GM19395 (cell line): ENCODE data around the gene TPTE.
"Not testable (repeated sequence)": the region's sequence is repeated elsewhere in the genome, so short reads cannot be mapped to it uniquely, and the experiment has no call there.

ENCODE experiments used
- ATAC-seq: cut with Tn5 transposase; IDR thresholded peaks from one replicate; pipeline ENCODE4 v1.9.1; 2021; ENCODE audit warnings: mild to moderate bottlenecking, moderate library complexity; ENCODE audit not compliant: unreplicated experiment

The TPTE gene

DNA sequence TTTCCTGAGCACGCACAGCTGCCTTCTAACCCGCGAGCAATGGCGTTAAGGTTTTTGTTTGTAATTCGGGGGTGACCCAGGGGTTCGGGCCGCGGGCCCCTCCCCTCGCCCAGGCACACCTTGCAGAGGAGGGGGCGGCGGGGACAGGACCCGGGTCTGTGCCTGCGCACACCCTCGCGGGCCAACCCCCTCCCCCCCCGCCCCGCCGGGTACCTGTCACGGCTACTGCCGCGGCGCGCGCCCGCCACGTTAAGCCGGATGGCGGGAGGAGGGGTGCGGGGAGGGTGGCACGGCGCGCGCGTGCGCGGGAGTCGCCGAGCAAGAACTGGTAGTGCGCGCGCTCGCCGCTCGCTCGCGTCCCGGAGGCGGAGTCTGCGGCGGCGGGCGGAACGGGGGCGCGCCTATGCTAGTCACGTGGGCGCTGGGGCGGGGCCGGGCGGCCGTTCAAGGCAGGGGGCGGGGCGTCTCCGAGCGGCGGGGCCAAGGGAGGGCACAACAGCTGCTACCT, at the start of gene TPTE:
TPTE (plus strand) TSS at position 493 of the 508 bp plus-strand sequence. CDS start 17,141 bp downstream, outside the sequence.
- no peak for ATAC-seq

DNA sequence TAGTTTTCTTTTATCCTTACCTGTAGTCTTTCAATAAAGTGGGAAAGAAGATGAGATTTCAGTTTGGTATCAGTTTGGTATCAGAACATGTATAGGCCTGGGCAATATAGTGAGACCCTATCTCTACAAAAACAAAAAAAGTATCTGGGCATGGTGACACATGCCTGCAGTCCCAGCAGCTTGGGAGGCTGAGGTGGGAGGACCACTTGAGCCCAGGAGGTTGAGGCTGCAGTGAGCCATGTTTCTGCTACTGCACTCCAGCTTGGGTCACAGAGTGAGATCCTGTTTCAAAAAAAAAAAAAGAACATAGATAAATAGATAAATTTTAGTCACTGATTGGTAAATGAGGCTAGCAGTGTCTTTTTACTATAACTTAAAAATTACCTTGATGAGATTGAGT, 49.4 kb upstream of the TPTE start:
- ATAC-seq = not testable (repeated sequence)

DNA sequence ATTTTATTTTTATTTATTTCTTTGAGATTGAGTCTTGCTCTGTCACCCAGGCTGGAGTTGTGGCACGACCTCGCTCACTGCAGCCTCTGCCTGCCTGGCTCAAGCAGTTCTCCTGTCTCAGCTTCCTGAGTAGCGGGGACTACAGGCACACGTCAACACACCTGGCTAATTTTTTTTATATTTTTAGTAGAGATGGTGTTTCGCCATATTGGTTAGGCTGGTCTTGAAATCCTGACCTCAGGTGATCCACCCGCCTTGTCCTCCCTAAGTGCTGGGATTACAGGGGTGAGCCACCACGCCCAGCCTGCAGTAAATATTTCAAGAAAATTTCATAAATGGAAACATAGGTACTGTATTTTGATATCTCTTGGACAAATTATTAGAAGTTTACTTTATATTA, 43.6 kb upstream of the TPTE start:
- not testable (repeated sequence) for ATAC-seq

DNA sequence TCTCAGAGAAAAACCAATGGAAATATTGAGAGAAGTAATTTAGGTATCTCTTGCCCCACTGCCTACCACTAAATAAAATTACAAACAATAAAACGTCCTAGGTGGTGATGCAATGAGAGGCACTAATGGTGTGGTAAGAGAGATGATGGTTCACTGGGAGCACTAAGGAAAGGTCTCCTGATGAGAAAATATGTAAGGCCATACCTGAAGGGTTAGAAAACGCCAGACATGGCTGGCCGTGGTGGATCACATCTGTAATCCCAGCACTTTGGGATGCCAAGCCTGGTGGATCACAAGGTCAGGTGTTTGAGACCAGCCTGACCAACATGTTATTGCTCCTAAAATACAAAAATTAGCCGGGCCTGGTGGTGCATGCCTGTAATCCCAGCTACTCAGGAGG, 41.5 kb upstream of the TPTE start:
- ATAC-seq = not testable (repeated sequence)

DNA sequence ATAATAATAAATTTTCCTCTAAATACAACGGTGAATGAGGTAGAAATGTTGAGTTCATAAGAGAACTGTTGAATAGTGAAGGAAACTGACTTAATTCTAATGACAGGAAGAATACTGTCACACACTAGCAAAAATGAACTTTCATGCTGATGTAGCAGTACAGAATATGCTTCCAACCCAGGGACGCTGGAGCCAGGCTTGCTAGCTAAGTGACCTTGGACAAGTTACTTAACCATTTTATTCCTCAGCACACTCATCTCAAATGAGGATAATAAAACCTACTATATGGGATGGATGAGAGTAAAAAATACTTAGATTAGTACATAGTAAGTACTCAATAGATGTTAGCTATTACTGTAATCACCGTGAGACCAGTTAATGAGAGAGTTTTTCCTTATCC, 36.5 kb upstream of the TPTE start:
- ATAC-seq = not testable (repeated sequence)

DNA sequence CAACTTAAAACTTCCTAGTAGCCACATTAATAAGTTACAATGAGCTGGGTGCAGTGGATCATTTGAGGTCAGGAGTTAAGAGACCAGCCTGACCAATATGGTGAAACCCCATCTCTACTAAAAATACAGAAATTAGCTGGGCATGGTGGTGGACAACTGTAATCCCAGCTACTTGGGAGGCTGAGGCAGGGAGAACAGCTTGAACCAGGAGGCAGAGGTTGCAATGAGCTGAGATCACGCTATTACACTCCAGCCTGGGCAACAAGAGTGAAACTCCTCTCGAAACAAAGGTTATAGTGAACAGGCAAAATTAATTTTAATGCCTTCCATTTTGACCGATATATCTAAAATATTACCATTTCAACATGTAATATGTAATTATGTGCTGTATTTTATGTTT, 30.9 kb upstream of the TPTE start:
- ATAC-seq = not testable (repeated sequence)

DNA sequence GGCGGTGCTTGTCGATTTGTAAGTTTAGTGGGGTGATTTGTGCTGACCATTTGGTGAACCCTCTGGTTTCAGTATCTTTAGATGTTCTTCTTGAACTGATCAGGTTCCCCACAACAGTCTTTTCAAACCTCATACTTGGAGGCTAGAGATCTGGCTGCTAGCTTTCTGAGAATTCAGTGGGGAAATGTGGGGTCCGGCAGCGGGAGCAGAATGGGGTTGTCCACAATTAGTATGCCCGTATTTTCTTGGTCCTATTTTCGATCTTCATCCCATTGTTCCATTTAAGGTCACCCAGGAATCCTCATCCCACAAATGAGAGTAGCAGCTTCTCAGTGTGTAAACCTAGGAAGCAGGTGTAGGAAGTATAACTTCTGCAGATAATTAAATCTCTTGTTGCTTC, 10.3 kb upstream of the TPTE start:
- no peak for ATAC-seq

DNA sequence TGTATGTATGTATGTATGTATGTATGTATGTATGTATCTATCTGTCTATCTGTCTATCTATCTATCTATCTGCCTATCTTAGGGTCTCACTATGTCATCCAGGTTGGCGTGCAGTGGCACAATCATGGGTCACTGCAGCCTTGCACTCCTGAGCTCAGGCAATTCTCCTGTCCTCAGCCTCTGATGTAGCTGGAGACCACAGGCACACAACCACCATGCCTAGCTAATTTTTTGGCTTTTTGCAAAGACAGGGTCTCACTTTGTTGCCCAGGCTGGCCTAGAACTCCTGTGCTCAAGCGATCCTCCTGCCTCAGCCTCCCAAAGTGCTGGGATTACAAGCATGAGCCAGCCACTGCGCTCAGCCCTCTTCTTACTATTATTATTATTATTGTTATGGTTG, 4.5 kb upstream of the TPTE start:
- ATAC-seq = not testable (repeated sequence)

DNA sequence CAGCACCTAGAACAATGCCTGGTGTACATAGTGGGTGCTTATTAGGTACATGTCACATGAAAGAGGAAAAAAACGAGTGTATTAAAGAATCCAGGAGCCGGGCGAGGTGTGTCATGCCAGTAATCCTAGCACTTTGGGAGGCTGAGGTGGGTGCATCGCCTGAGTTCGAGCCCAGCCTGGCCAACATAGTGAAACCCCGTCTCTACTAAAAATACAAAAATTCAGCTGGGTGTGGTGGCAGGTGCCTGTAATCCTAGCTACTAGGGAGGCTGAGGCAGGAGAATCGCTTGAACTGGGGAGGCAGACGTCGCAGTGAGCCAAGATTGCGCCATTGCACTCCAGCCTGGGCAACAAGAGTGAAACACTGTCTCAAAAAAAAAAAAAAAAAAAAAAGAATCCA, 3.5 kb upstream of the TPTE start:
- not testable (repeated sequence) for ATAC-seq

DNA sequence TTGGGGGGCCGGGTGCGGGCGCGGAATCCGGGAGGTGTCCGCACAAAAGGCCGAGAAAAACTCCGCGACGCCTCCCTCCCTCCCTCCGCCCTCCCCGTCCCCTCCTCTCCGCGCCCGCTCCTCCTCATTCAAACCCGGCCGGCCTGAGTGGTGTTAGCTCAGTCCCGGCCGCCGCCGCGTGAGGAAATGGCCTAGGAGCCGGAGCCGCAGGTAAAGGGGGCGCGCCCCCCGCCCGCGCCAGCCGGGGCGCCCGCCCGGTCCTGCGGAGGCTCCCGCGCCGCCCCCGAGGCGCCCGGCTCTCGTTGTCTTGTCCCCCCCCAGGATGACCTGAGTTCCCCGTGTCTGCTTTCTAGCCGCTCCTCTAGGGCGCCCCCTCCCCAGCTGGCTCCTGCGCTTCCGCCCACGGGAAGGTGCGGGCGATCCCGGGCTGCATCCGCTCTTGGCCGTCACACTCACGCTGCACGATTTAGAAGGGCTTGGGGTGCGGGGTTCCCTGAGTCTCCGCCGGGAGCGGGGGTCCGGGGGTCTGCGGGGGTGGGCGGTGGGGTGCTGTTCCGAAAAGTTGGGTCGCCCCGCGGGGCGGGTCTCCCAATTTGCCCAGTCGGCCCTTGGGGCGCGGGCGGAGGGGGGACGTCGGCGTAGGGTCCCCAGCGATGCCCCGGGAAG, 585 bp downstream of the TPTE start:
- not testable (repeated sequence) for ATAC-seq

DNA sequence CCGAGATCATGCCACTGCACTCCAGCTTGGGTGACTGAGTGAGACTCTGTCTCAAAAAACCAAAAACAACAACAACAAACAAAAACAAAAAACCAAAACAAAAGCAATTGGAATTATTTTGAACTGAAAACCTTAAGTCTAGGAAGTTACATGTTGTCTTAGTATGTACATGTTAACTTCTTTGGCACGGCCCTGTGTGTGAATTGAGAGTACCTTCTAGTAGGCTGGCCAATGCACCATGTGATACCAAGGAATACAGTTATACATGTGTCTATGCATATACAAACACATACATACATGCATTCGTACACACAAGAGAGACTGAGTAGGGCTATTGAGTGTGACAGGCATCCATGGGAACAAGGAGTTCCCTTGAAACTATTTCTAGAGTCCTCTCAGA, 18.6 kb downstream of the TPTE start:
- ATAC-seq = no peak

DNA sequence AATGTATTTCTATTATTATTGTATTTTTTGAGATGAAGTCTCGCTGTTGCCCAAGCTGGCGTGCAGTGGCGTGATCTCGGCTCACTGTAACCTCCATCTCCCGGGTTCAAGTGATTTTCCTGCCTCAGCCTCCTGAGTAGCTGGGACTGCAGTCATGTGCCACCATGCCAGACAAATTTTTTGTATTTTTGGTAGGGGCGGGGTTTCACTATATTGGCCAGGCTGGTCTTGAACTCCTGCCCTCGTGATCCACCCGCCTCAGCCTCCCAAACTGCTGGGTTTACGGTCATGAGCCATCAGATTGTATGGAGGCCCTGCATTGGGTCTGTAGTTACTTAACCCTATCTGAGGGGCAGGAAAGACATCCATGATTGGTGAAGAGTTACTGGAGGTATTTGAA, 23.0 kb downstream of the TPTE start:
- not testable (repeated sequence) for ATAC-seq

DNA sequence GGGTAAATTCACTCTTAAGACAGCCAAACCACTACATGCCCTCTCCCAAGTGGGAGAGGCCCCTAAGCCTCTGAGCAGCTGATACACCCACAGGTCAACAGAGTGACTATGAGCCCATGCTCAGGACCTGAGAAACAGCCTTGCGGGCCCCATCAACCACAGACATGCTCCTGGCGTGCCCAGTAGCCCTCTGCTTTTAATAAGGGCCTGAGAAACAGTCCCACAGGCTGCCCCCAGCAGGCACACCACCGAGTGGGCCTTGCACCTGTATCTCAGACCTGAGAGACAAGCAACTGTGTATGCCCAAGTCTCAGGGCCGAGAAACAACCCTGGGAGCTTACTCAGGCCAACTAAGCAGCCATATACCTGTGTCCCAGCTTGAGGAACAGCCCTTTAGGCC, 26.5 kb downstream of the TPTE start:
- not testable (repeated sequence) for ATAC-seq

DNA sequence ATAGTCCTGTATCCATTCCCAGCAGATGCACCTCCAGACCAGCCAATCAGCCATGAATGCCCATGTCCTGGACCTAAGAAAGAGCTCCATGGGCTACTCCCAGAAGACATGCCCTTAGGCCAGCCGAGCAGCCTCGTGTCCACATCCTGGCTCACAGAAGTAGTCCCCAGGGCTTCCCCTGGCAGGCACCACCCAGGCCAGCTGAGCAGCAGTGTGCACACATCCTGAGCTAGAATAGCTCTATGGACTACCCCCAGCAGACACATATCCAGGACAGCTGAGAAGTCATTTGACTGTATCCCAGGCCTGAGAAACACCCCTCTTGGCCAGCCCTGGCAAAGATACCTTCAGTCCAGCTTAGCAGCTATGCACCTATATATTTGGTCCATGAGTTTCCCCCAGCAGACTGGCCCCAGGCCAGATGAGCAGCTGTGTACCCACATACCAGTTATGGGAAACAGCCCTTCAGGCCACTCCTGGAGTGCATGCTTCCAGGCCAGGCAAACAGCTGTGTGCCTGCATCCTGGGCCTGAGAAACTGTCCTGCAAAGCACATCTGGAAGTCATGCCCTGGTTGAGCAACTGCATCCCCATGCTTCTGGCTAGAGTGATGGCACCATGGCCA, 27.1 kb downstream of the TPTE start:
- ATAC-seq = not testable (repeated sequence)

DNA sequence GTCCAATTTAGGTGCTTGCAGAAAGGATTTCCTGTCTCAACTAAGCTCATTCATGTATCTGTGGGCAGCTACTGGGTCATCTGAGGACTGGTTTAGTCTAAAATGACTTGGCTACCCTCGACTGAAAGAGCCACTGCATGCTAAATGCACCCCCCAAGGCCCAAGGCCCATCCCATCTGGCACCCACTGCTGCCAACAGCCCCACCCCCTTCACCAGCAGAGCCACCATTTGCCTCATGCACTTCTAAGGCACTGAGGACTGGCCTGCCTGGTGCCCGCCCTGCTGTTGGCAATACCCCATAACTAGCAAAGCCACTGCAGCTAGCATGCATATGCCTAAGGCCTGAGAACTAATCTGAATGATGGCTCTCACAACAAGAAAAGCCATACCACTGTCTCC, 49.4 kb downstream of the TPTE start:
- not testable (repeated sequence) for ATAC-seq

DNA sequence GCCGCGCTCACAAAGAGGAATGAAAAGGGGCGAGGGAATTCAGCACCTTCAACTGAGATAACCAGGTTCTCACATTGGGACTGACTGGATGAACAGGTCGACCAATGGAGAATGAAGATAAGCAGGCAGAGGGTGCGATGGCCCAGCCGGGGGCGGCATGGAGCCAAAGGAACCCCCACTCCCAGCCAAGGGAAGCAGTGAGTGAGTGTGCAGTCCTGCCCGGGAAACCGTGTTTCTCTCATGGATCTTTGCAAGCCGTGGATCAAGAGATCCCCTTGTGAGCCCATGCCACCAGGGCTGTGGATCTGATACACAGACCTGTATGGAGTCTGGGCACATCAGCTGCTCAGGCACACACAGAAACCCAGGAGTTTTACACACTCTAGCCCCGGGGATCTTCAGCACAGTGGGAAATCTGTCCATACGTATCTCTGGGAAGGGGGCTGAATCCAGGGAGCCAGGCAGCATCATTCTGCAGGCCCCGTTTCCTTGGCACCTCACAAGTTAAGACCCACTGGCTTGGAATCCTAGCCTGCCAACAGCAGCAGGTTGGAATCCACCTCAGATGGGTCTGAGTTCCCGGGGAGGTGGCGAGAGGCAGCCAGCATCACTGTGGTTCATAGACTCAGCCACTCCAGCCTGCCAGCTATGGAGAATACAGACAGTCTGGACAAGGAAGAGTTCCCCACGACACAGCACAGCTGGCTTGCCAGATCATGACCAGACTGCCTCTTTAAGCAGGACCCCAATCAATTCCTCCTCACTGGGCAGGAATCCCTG, 53.3 kb downstream of the TPTE start:
- ATAC-seq = not testable (repeated sequence)

DNA sequence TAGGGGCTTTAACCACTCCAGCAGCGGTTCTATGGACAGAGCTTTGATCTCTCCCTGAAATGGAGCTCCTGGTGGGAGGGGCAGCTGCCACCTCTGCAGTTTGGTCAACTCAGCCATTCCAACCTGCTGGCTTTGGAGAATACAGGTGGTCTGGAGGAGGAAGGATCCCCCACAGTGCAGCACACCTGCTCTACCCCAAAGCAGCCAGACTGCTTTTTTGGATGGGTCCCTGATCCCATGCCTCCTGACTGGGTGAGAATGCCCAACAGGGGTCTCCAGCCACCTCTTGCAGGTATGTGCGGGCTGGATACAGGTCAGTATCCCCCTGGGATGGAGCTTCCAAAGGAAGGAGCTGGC, 53.9 kb downstream of the TPTE start:
- no peak for ATAC-seq

DNA sequence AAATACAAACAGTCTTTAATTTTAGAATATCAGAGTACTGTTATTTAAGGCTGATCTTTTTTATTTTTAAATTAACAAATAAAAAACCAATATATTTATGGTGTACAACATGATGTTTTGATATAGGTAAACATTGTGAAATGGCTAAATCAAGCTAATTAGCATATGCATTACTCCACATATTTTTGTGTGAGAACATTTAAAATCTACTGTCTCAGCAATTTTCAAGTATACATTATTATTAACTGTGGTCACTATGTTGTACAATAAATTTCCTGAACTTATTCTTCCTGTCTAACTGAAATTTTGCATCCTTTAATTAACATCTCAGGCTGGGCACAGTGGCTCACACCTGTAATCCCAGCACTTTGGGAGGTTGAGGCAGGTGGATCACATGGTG, 57.5 kb downstream of the TPTE start:
- ATAC-seq = not testable (repeated sequence)

DNA sequence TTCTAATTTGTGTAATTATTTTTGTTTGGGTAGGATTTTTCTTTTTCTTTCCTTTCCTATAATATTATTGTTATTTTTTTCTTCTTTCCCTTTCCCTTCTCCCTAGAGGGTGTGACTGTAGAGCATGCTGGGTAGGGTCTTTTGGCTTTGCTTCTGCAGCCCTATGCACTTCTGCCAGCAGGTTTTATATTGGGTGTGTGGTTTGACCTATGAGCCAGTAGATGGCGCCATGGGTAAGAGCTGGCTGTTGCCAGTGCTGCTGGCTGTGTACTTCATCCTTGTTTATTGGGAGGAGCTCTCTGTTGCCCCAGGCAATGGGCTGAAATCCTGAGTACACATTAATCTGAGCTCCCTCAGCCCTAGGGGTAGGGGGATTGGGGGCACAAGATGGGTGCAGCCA, 67.7 kb downstream of the TPTE start:
- not testable (repeated sequence) for ATAC-seq

DNA sequence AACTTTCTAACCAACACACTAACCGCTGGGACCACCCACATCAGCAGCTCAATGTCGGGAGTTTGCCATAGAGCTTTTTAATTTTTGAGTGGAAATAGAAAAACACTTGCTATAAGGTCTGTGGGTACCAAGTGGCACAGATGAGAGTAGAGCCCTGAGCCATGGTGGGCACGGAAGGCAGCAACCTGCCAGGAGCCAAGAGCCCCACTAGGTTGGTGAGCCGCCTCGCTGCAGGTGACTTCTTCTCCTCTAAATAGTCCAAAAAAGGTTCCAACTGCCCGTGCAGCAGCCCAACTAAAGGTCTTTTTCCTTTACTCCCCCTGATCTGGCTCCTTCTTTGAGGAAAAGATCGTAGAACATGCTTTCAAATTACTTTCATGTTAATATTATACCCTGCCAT, 85.7 kb downstream of the TPTE start:
- ATAC-seq = not testable (repeated sequence)

DNA sequence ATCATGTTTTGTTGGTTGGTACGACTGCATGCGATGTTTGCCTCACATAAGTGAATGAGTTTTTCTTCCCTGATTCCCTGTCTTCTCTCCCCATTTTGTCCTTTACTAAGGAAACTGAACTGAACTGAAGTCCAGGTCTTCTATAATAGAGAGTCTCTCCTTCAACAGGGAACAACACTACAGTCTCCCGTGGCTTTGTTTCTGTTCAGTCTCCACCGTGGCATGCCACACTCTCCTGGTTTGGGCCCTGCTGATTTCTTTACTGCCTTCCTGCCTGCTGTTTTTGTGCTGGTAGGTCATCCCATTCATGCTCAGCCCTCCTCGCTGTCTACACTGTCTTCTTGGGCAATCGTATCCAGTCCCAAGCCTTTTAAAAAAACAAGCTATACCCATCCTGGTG, 92.9 kb downstream of the TPTE start:
- not testable (repeated sequence) for ATAC-seq

DNA sequence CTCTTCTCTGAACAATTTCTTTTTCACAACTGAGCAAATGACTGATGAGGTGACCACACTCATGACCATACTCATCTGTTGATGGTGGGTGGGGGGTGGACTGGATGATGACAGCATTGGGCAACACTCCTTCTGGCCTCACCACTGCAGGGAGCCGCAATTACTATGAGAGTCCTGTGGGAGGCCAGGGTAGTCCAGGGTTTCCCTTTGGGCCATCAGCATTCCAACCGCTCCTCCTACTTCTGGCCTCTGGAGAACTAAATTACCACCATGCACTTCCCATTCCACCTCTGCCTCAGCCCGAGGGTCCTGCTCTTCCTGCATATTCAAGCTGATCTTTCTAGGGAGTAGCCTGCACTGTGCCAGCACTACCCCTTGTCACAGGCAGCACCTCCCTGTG, 94.7 kb downstream of the TPTE start:
- ATAC-seq = not testable (repeated sequence)
